Activated naive CD8-positive, alpha-beta T cell (primary cell): ENCODE data around the gene SARDH.
"Not testable (repeated sequence)": the region's sequence is repeated elsewhere in the genome, so short reads cannot be mapped to it uniquely, and the experiment has no call there.

Experiments used
- H3K27ac Mint-ChIP-seq: one replicate; pipeline ENCODE4 v1.8.0; 2021; ENCODE audit warnings: mixed read lengths
- H3K27me3 Mint-ChIP-seq: one replicate; pipeline ENCODE4 v1.8.0; 2021; ENCODE audit warnings: mixed read lengths
- H3K36me3 Mint-ChIP-seq: one replicate; pipeline ENCODE4 v1.8.0; 2021; ENCODE audit warnings: mixed read lengths
- H3K4me1 Mint-ChIP-seq: one replicate; pipeline ENCODE4 v1.8.0; 2021; ENCODE audit warnings: low read depth, mixed read lengths
- H3K4me3 Mint-ChIP-seq: one replicate; pipeline ENCODE4 v1.8.0; 2021; ENCODE audit warnings: mild to moderate bottlenecking, mixed read lengths
- H3K9me3 Mint-ChIP-seq: one replicate; pipeline ENCODE4 v1.8.0; 2021; ENCODE audit warnings: low read depth, mixed read lengths

The SARDH gene

DNA sequence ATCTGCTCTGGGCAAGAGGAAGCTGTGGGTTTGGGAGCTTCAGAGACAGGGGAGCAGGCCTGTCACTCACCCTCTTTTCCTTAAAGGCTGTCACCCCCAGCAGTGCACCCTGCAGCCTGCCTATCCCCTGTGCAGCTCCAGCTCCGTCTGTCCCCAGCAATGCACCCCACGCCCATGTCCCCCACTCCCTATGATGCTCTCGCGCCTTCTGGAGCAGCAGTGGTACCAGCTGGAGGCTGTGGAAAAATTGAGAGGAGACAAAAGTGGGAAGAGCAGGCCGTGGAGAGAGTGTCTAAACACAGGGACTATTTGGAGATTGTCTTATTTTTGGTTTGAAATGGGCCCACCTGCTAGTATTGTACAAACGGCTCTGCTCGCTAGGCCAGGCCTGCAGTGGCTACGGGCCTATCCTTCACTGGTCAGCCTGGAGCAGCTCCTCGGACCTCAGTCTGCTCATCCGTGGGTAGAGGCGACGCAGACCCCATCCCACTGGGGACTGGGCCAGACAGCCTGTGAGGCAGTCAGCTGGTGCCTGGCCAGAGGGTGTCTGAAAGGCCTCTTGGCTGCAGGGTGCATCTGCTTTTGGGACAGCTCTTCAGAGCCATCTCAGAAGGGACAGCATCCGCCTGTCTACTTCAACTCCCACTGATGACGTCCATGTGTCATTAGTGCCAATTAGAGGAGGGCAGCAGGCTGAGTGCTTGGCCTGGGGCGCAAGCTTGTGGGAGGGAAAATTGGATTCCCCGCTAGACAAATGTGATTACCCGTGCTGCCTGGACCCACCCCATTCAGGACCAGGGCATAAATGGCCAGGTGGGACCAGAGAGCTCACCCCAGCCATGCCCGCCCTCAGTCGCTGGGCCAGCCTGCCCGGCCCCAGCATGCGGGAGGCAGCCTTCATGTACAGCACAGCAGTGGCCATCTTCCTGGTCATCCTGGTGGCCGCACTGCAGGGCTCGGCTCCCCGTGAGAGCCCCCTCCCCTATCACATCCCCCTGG, 102.3 kb downstream of the SARDH start, which contains the start of gene DBH:
Gene DBH (plus strand): TSS at position 831 of the 999 bp plus-strand sequence. CDS start 9 bp downstream, at position 840.
- Mint-ChIP-seq H3K27me3 (no peaks in the 10 kb centered on the region), H3K4me1 (no peaks in the 10 kb centered on the region), H3K36me3 (no peaks in the 10 kb centered on the region), H3K27ac (no peak within 1 kb of the TSS), H3K4me3 (no peak within 1 kb of the TSS), H3K9me3 (no peaks in the 10 kb centered on the region)

GRCh38 chr9:133635098-133635497, 103.1 kb downstream of the SARDH start:
- Mint-ChIP-seq H3K27ac (no peak overlapping the region), H3K27me3 (no peaks in the 10 kb centered on the region), H3K4me3 (no peak overlapping the region), H3K4me1 (no peaks in the 10 kb centered on the region), H3K9me3 (no peaks in the 10 kb centered on the region), H3K36me3 (no peaks in the 10 kb centered on the region)

- no peaks in the 10 kb centered on the region for H3K36me3 Mint-ChIP-seq
- H3K9me3 Mint-ChIP-seq = no peaks in the 10 kb centered on the region
- H3K27ac Mint-ChIP-seq = no peak overlapping the region
- no peaks in the 10 kb centered on the region for H3K27me3 Mint-ChIP-seq
- H3K4me3 Mint-ChIP-seq = no peak overlapping the region
- H3K4me1 Mint-ChIP-seq = no peaks in the 10 kb centered on the region
Observed at GRCh38 chr9:133634081-133634691, 104.0 kb downstream of the SARDH start.

GRCh38 chr9:133633681-133634080, 104.5 kb downstream of the SARDH start:
- Mint-ChIP-seq H3K4me1 (no peaks in the 10 kb centered on the region), H3K4me3 (no peak overlapping the region), H3K27ac (no peak overlapping the region), H3K36me3 (no peaks in the 10 kb centered on the region), H3K9me3 (no peaks in the 10 kb centered on the region), H3K27me3 (no peaks in the 10 kb centered on the region)

DNA sequence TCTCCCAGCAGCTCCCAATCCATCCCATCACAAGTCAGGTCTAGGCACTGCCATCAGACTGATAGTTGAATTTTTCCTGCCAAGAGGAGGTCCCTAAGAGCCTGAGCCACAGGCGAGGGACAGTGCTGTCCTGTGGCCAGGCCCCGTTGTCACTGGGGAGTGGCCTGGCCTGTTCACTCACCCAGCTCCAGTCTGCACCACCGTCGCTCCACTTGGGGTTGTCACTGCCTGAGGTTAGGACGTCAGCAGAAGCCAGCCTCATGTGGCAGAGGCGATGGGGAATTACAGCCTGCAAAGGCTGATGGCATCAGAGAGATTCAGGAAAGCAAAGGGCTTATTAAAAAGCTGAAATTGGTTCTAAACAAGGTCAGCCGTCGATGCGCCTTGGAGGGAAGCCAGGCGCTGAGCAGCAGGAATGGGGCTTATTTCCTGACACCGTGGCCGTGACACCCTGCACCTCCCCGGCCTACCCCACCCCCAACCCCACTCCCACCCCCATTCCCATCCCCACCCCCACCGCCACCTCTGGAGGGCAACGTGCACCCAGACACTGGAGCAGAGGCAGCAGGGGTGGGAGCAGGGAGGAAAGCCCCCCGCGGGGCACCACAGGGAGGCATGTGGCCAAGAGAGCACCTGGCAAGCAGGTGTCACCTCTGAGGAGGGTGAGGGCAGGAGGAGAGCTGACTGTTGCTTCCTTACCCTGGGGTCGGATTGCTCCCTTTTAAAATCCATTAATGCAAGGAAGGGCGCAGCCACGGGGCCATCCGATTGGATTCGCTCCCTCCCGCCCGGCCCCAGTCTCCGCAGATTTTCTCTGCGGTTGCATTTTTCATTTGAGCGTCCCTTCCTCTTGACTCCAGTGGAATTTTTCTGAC, 105.1 kb downstream of the SARDH start:
- no peak overlapping the region for H3K27ac Mint-ChIP-seq
- no peaks in the 10 kb centered on the region for H3K27me3 Mint-ChIP-seq
- H3K4me1 Mint-ChIP-seq = no peaks in the 10 kb centered on the region
- no peaks in the 10 kb centered on the region for H3K9me3 Mint-ChIP-seq
- H3K36me3 Mint-ChIP-seq = no peaks in the 10 kb centered on the region
- H3K4me3 Mint-ChIP-seq = no peak overlapping the region

DNA sequence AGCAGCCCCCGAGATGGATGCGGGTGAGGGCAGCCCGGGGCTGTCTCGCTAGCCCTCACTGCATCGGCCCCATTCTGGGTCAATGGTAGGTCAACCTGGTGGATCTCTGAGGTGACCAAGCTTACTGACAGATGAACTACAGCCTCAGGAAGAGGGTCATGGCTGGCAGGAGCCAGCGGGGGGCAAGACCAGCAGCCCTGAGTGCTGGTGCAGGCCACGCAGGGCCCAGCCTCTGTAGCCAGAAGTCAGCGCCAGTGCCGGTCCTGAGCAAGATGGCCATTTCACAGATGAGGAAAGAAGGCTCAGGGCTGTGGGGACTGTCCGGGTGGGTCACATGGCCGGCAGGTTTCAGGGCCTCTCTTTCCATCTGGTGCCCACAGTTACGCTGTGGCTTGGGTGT, 107.0 kb downstream of the SARDH start:
- Mint-ChIP-seq H3K27ac (no peak overlapping the region), H3K9me3 (peaks cover 11% of the 10 kb centered on the region), H3K4me1 (no peaks in the 10 kb centered on the region), H3K27me3 (no peaks in the 10 kb centered on the region), H3K36me3 (peaks cover 5% of the 10 kb centered on the region), H3K4me3 (no peak overlapping the region)

DNA sequence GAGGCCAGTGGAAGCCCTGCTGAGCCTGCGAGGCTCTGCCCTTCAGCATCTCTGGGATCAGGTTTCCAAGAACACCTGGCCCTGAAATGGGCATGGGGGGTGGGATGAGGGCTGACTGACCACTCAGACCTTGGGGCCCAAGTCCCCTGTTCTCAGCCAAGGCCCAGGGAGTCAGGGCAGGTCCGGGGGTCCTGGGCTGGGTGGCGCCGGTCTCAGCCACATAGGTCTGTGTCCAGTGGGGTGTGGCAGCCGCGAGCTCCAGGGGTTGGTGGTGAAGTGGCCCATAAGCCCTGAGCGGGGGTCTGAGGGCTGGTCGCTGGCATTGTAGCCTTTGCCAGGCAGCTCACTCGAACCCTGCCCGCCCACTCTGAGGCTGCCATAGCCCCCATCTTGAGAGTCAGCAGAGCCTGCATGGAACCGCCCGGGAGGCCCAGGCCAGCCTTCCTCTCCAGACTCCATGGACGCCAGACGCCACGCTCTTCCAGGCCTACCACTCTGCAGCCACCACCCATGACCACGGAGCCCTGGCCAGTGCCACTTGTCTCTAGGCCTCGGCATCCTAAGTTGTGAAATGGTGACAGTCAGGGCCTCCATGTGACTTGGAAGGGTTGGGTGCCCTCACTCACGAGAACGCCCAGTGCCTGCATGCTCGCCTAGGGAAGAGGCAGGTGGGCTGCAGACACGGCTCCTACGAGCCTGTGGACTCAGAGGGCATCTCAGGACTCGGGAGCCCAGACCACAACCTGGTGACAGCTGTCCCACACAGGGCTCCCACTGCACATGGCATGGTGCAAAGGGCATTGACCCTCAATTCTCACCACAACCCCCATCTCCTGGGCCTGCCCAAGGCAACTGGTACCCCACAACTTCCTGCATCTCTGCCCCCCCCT, 108.7 kb downstream of the SARDH start:
- Mint-ChIP-seq H3K4me1 (no peaks in the 10 kb centered on the region), H3K27ac (no peak overlapping the region), H3K9me3 (peaks cover 13% of the 10 kb centered on the region), H3K4me3 (no peak overlapping the region), H3K27me3 (no peaks in the 10 kb centered on the region), H3K36me3 (peaks cover 8% of the 10 kb centered on the region)

GRCh38 chr9:133628766-133629165, 109.4 kb downstream of the SARDH start:
- Mint-ChIP-seq H3K36me3 (peaks cover 8% of the 10 kb centered on the region), H3K4me3 (no peak overlapping the region), H3K27me3 (no peaks in the 10 kb centered on the region)

GRCh38 chr9:133627341-133627740, 110.8 kb downstream of the SARDH start:
- Mint-ChIP-seq H3K4me1 (peaks cover 3% of the 10 kb centered on the region), H3K27ac (no peak overlapping the region), H3K36me3 (peaks cover 8% of the 10 kb centered on the region), H3K9me3 (peaks cover 13% of the 10 kb centered on the region), H3K4me3 (no peak overlapping the region), H3K27me3 (no peaks in the 10 kb centered on the region)

More at GRCh38 chr9:133628766-133629165, 109.4 kb downstream of the SARDH start:
- H3K9me3 Mint-ChIP-seq = peaks cover 13% of the 10 kb centered on the region
- no peak overlapping the region for H3K27ac Mint-ChIP-seq
- H3K4me1 Mint-ChIP-seq = no peaks in the 10 kb centered on the region

GRCh38 chr9:133626008-133626407, 112.1 kb downstream of the SARDH start:
- not testable (repeated sequence) for H3K36me3 Mint-ChIP-seq, H3K27me3 Mint-ChIP-seq, H3K4me3 Mint-ChIP-seq, H3K27ac Mint-ChIP-seq
- Mint-ChIP-seq H3K9me3 (peaks cover 13% of the 10 kb centered on the region), H3K4me1 (peaks cover 14% of the 10 kb centered on the region)

- Mint-ChIP-seq H3K4me3 (no peak overlapping the region), H3K9me3 (peaks cover 13% of the 10 kb centered on the region), H3K36me3 (peaks cover 8% of the 10 kb centered on the region), H3K27me3 (no peaks in the 10 kb centered on the region), H3K4me1 (peaks cover 37% of the 10 kb centered on the region), H3K27ac (peak overlapping the region; percentile 34)
Observed at GRCh38 chr9:133622555-133622954, 115.6 kb downstream of the SARDH start.

GRCh38 chr9:133621725-133622267, 116.4 kb downstream of the SARDH start:
- H3K9me3 Mint-ChIP-seq = peaks cover 8% of the 10 kb centered on the region
- H3K27ac Mint-ChIP-seq = peak overlapping the region; percentile 70
- no peaks in the 10 kb centered on the region for H3K27me3 Mint-ChIP-seq
- peaks cover 37% of the 10 kb centered on the region for H3K4me1 Mint-ChIP-seq
- H3K4me3 Mint-ChIP-seq = peak overlapping the region; percentile 27
- H3K36me3 Mint-ChIP-seq = peaks cover 8% of the 10 kb centered on the region

GRCh38 chr9:133619791-133620190, 118.4 kb downstream of the SARDH start:
- H3K4me1 Mint-ChIP-seq = peaks cover 37% of the 10 kb centered on the region
- no peaks in the 10 kb centered on the region for H3K9me3 Mint-ChIP-seq
- peak overlapping the region; percentile 54 for H3K27ac Mint-ChIP-seq
- H3K36me3 Mint-ChIP-seq = no peaks in the 10 kb centered on the region
- H3K4me3 Mint-ChIP-seq = peak overlapping the region; percentile 69
- H3K27me3 Mint-ChIP-seq = no peaks in the 10 kb centered on the region

GRCh38 chr9:133618726-133619125, 119.4 kb downstream of the SARDH start:
- H3K27me3 Mint-ChIP-seq = no peaks in the 10 kb centered on the region
- H3K9me3 Mint-ChIP-seq = no peaks in the 10 kb centered on the region
- H3K36me3 Mint-ChIP-seq = no peaks in the 10 kb centered on the region
- H3K27ac Mint-ChIP-seq = no peak overlapping the region
- no peak overlapping the region for H3K4me3 Mint-ChIP-seq
- peaks cover 37% of the 10 kb centered on the region for H3K4me1 Mint-ChIP-seq
